Naive thymus-derived CD8-positive, alpha-beta T cell (primary cell): Measurements from ENCODE around the gene CSGALNACT2. TPM values are rescaled to one million over a fixed set of nuclear protein-coding genes. Genes with fewer than 3 reads are reported as not detected.
"Not testable (repeated sequence)": the region's sequence is repeated elsewhere in the genome, so short reads cannot be mapped to it uniquely, and the experiment has no call there.

Experiments used
- ATAC-seq, 2 donors: fragments of 150-1000 bp; cut with Tn5 transposase in 1 of 2; sonication (Bioruptor Pico), chemical (Tn5 transposase) in 1 of 2; 1 replicate in 1 of 2; 2 replicates in 1 of 2; pipeline ENCODE4 v1.10.0; 2021; ENCODE audit warnings: mild to moderate bottlenecking in 2 of 2, moderate library complexity in 2 of 2
- POLR2A ChIA-PET: fragments of 350-600 bp; sonication (Branson Sonifier 250); formaldehyde crosslinking; loops from one replicate; lab custom pipeline; 2021; ENCODE audit warnings: antibody characterized with exemption; lab: Charles Lee
- DNase-seq, 10 donors: peaks; one replicate each; pipeline versions ENCODE4 v3.0.0 to v3.0.0-alpha.2; 2020 to 2022
- H3K27ac Mint-ChIP-seq, 10 donors: one replicate each; pipeline ENCODE4 v1.8.0; 2020 to 2022; ENCODE audit warnings: mild to moderate bottlenecking in 10 of 10, mixed read lengths in 10 of 10, moderate library complexity in 4 of 10, inconsistent platforms in 1 of 10
- H3K27me3 Mint-ChIP-seq, 5 donors: one replicate each; pipeline ENCODE4 v1.8.0; 2021 to 2022; ENCODE audit warnings: mixed read lengths in 5 of 5
- H3K36me3 Mint-ChIP-seq, 3 donors: one replicate each; pipeline ENCODE4 v1.8.0; 2020 to 2022; ENCODE audit warnings: mixed read lengths in 3 of 3, mild to moderate bottlenecking in 2 of 3, inconsistent platforms in 1 of 3
- H3K4me1 Mint-ChIP-seq, 4 donors: one replicate each; pipeline ENCODE4 v1.8.0; 2021 to 2022; ENCODE audit warnings: mixed read lengths in 4 of 4
- H3K4me3 Mint-ChIP-seq, 10 donors: one replicate each; pipeline ENCODE4 v1.8.0; 2020 to 2022; ENCODE audit warnings: mild to moderate bottlenecking in 10 of 10, mixed read lengths in 10 of 10, moderate library complexity in 6 of 10, inconsistent platforms in 1 of 10
- H3K9me3 Mint-ChIP-seq, 9 donors: one replicate each; pipeline ENCODE4 v1.8.0; 2020 to 2022; ENCODE audit warnings: mixed read lengths in 9 of 9, mild to moderate bottlenecking in 3 of 9, inconsistent platforms in 1 of 9, moderate library complexity in 1 of 9
- polyA plus RNA-seq, 3 donors: library from polyadenylated mRNA; unstranded; fragments of 300-500 nt; fragmentation: Illumina TruSeq; gene quantifications; one replicate each; pipeline ENCODE4 v1.2.3, GENCODE V29; 2021
- total RNA-seq, 8 experiments: library from RNA in 2 of 8; stranded (reverse) in 2 of 8; gene quantifications; one replicate each; pipeline ENCODE4 v1.2.3 and lab custom pipeline; 2021 to 2026

CSGALNACT2 gene
- total and polyA plus RNA-seq, 5 experiments from 2014 or later, result 15.0 to 61.0 (median 20.0) TPM

- H3K9me3 Mint-ChIP-seq, result peaks cover 0 to 13% (median 4%) of the 10 kb centered on the region in 9 donors
- POLR2A ChIA-PET, result no interaction called here
- H3K27me3 Mint-ChIP-seq, result no peaks in the 10 kb centered on the region
- H3K36me3 Mint-ChIP-seq, result peaks cover 27 to 91% (median 70%) of the 10 kb centered on the region in 3 donors
- peaks cover 0 to 8% (median 0%) of the 10 kb centered on the region in 4 donors for H3K4me1 Mint-ChIP-seq
- no peak for ATAC-seq
- H3K4me3 Mint-ChIP-seq, result no peak overlapping the region
- no peak for DNase-seq
- peak overlapping the region in 3 of 10 donors; percentile 15 to 62 (median 23) for H3K27ac Mint-ChIP-seq
Observed at GRCh38 chr10:43181146-43181545, 42.9 kb downstream of the CSGALNACT2 start.

DNA sequence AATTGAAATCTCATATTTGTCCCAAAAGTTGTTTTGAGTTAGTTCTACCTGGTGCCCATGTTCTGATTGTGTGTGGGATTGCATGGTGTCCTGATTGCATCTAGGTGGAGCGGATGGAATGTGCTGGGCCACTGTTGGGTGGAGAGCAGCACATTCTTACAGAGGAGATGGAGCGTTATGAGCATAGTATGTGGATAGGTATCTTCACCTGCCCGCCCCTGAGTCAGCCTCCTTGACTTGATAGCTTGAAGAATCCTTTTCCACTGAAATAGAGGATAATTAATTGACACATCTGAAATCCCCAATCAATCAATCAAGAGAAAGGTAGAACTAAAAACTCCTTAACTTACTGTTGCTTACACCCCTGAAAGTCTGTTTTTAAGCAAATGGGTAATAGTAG is 45.5 kb downstream of the CSGALNACT2 start:
- H3K27me3 Mint-ChIP-seq, H3K4me1 Mint-ChIP-seq, H3K9me3 Mint-ChIP-seq, POLR2A ChIA-PET, DNase-seq, H3K4me3 Mint-ChIP-seq, ATAC-seq: not testable (repeated sequence)
- Mint-ChIP-seq H3K27ac (peak overlapping the region in 2 of 10 donors; percentile 13 to 70), H3K36me3 (peaks cover 22 to 93% (median 61%) of the 10 kb centered on the region in 3 donors)

DNA sequence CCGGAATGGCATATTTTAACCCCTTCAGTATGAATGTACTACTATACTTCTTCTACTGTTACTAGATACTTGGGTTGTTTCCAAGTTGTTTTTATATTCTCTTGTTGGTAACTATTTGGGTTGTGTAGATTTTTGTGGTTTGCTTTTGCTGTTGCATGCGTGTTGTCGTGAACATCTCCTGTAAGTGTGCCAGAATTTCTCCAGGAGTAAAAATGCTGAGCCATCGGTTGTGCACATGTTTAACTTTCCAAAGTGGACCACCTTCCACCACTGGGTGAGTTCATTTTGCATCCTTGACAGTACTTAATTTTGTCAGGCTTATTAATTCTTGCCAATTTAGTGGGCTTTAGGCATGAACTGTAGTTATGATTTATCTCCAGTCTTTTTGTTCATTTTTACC is 47.9 kb downstream of the CSGALNACT2 start:
- POLR2A ChIA-PET, result no interaction called here
- no peaks in the 10 kb centered on the region for H3K9me3 Mint-ChIP-seq
- no peak overlapping the region for H3K27ac Mint-ChIP-seq
- peaks cover 13 to 73% (median 39%) of the 10 kb centered on the region in 3 donors for H3K36me3 Mint-ChIP-seq
- ATAC-seq (no peak), DNase-seq (no peak)
- no peak overlapping the region for H3K4me3 Mint-ChIP-seq
- H3K27me3 Mint-ChIP-seq, result no peaks in the 10 kb centered on the region
- peaks cover 0 to 5% (median under 1%) of the 10 kb centered on the region in 4 donors for H3K4me1 Mint-ChIP-seq

- no peaks in the 10 kb centered on the region for H3K9me3 Mint-ChIP-seq
- H3K27ac Mint-ChIP-seq, result peak overlapping the region in 1 of 10 donors; percentile 22
- H3K4me1 Mint-ChIP-seq, result peaks cover 0 to 3% (median under 1%) of the 10 kb centered on the region in 4 donors
- H3K4me3 Mint-ChIP-seq, result no peak overlapping the region
- H3K27me3 Mint-ChIP-seq, result no peaks in the 10 kb centered on the region
- no peak for ATAC-seq
- POLR2A ChIA-PET, result no interaction called here
- peaks cover 13 to 64% (median 32%) of the 10 kb centered on the region in 3 donors for H3K36me3 Mint-ChIP-seq
- DNase-seq, result no peak
Observed at GRCh38 chr10:43187213-43187612, 49.0 kb downstream of the CSGALNACT2 start.

DNA sequence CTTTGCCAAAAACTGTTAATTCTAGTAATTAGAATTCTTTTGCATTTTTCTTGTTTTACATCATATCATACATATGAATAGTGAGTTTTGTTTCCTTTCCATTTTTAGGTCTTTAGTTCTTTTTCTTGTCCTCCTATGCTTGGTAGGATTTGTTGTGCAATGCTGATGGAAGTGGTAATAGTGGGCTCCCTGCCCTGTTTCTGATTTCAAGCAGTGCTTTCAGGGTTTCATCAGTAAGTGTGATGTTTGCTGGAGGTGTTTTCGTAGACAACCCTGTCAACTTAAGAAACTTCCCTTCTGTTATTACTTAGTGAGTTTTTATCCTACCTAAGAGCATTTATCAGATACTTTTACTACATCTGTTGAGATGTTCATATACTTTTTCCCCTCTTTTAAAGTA is 50.5 kb downstream of the CSGALNACT2 start:
- Mint-ChIP-seq H3K4me1 (peaks cover 0 to 3% (median under 1%) of the 10 kb centered on the region in 4 donors), H3K9me3 (no peaks in the 10 kb centered on the region), H3K36me3 (peaks cover 11 to 49% (median 21%) of the 10 kb centered on the region in 3 donors), H3K27me3 (no peaks in the 10 kb centered on the region), H3K27ac (peak overlapping the region in 2 of 10 donors; percentile 11 to 54), H3K4me3 (no peak overlapping the region)
- POLR2A ChIA-PET, result no interaction called here
- DNase-seq (no peak), ATAC-seq (no peak)

- Mint-ChIP-seq H3K27ac (peak overlapping the region in 3 of 10 donors; percentile 24 to 76 (median 72)), H3K9me3 (no peaks in the 10 kb centered on the region), H3K4me3 (no peak overlapping the region), H3K27me3 (no peaks in the 10 kb centered on the region), H3K36me3 (peaks cover 8 to 38% (median 16%) of the 10 kb centered on the region in 3 donors), H3K4me1 (peaks cover 0 to 3% (median under 1%) of the 10 kb centered on the region in 4 donors)
- POLR2A ChIA-PET, result no interaction called here
- DNase-seq (no peak), ATAC-seq (no peak)
Observed at GRCh38 chr10:43190289-43190688, 52.0 kb downstream of the CSGALNACT2 start.

- ATAC-seq, result no peak
- Mint-ChIP-seq H3K4me3 (no peak overlapping the region), H3K27me3 (no peaks in the 10 kb centered on the region), H3K36me3 (peaks cover 8 to 33% (median 15%) of the 10 kb centered on the region in 3 donors), H3K9me3 (no peaks in the 10 kb centered on the region), H3K4me1 (peaks cover 0 to 3% (median under 1%) of the 10 kb centered on the region in 4 donors), H3K27ac (peak overlapping the region in 1 of 10 donors; percentile 31)
- no peak for DNase-seq
- POLR2A ChIA-PET, result no interaction called here
Observed at GRCh38 chr10:43190775-43191174, 52.5 kb downstream of the CSGALNACT2 start.

- H3K4me3 Mint-ChIP-seq, result no peak overlapping the region
- no peaks in the 10 kb centered on the region for H3K27me3 Mint-ChIP-seq
- POLR2A ChIA-PET, result interaction anchor here (1.0 kb wide), 1 partner anchor 55 kb away, joined by 3 read pairs; the partner anchor contains the start of gene CSGALNACT2
- peak overlapping the region in 3 of 10 donors; percentile 34 to 85 (median 40) for H3K27ac Mint-ChIP-seq
- no peaks in the 10 kb centered on the region for H3K9me3 Mint-ChIP-seq
- H3K36me3 Mint-ChIP-seq, result peaks cover 0 to 12% (median 0%) of the 10 kb centered on the region in 3 donors
- no peak for ATAC-seq
- DNase-seq, result no peak
- H3K4me1 Mint-ChIP-seq, result peaks cover 0 to 5% (median under 1%) of the 10 kb centered on the region in 4 donors
Observed at GRCh38 chr10:43192884-43193283, 54.6 kb downstream of the CSGALNACT2 start.

DNA sequence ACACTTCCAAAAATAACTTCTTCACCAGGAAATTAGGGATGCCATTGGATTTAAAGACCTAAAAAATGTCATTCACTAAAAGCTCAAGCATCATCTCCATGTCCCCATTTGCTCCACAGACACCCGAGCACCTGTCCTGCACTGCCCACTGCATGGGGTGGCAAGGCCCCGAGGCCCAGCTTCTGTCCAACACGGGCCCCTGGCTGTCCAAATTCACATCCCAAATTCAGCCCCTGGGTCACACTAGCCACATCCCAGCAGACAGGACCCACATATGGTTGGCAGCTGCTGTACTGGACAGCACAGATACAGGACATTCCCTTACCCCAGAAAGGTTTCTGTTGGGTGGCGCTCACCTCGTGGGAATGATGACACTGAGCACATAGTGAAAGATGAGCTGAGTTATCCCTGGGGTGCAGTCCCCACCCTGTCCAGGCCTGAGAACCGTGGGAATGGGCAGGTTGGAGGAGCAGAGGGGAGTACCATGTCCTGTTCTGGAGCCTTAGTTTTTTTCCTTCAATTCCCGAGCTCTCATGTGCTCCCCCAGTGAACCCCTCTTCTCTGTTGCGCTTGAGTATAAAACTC is 55.3 kb downstream of the CSGALNACT2 start:
- Mint-ChIP-seq H3K4me1 (peaks cover 0 to 5% (median under 1%) of the 10 kb centered on the region in 4 donors), H3K36me3 (peaks cover 0 to 5% (median 0%) of the 10 kb centered on the region in 3 donors), H3K27ac (peak overlapping the region in 2 of 10 donors; percentile 34 to 56), H3K9me3 (no peaks in the 10 kb centered on the region), H3K27me3 (no peaks in the 10 kb centered on the region), H3K4me3 (no peak overlapping the region)
- POLR2A ChIA-PET, result interaction anchor here (1.0 to 1.2 kb wide), 2 partner anchors 56 to 243 kb away, joined by 3 read pairs; partner anchors contain the start of genes CSGALNACT2 and ZNF487
- ATAC-seq (no peak), DNase-seq (no peak)

DNA sequence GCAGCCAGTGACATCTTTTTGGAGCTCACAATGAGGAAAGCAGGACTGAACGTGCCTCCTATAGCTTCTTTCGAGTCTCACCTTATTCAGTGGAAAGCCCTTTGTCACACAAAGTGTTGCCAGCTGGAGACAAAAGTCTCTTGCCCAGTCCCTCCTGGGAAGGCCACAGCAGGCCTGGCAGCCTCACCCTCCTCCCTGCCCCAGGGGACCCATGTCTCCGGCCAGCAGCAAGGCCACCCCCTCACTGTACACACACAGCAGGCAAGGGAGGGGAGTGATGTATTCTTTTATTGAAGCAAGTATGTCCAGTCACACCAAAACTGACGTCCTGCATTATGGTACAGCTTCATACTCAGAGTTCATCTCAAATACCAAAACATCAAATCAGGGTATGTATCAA is 56.0 kb downstream of the CSGALNACT2 start:
- Mint-ChIP-seq H3K4me1 (peaks cover 0 to 5% (median under 1%) of the 10 kb centered on the region in 4 donors), H3K27ac (peak overlapping the region in 1 of 10 donors; percentile 60)
- POLR2A ChIA-PET, result interaction anchor here (1.2 kb wide), 1 partner anchor 242 kb away, joined by 3 read pairs; the partner anchor contains the start of gene ZNF487

GRCh38 chr10:43194859-43195258 is 56.6 kb downstream of the CSGALNACT2 start:
- Mint-ChIP-seq H3K36me3 (no peaks in the 10 kb centered on the region), H3K27ac (no peak overlapping the region), H3K9me3 (no peaks in the 10 kb centered on the region), H3K4me1 (peaks cover 0 to 2% (median 0%) of the 10 kb centered on the region in 4 donors), H3K27me3 (no peaks in the 10 kb centered on the region), H3K4me3 (no peak overlapping the region)
- ATAC-seq, result no peak
- POLR2A ChIA-PET, result no interaction called here
- DNase-seq, result no peak

More for the DNA sequence above, 56.0 kb downstream of the CSGALNACT2 start:
- no peak for DNase-seq
- Mint-ChIP-seq H3K27me3 (no peaks in the 10 kb centered on the region), H3K9me3 (no peaks in the 10 kb centered on the region), H3K4me3 (no peak overlapping the region), H3K36me3 (peaks cover 0 to 2% (median 0%) of the 10 kb centered on the region in 3 donors)
- no peak for ATAC-seq

- POLR2A ChIA-PET, result no interaction called here
- ATAC-seq, result no peak
- Mint-ChIP-seq H3K27ac (no peak overlapping the region), H3K9me3 (no peaks in the 10 kb centered on the region), H3K27me3 (no peaks in the 10 kb centered on the region), H3K4me3 (no peak overlapping the region), H3K4me1 (peaks cover 0 to 2% (median 0%) of the 10 kb centered on the region in 4 donors), H3K36me3 (no peaks in the 10 kb centered on the region)
- DNase-seq, result no peak
Observed at GRCh38 chr10:43195557-43195956, 57.3 kb downstream of the CSGALNACT2 start.
